OCI-LY1 (cell line): ENCODE measurements around the gene AIFM1.

ENCODE experiments used
- CTCF ChIP-seq: fragments of 200-600 bp; sonication (generic), shearing (Covaris generic); IDR thresholded peaks from 2 replicates; pipeline ENCODE4 v1.5.1; 2017; ENCODE audit warnings: mild to moderate bottlenecking, antibody characterized with exemption, low read length, moderate library complexity, mixed read lengths
- EZH2 ChIP-seq: fragments of 200-600 bp; sonication (generic), shearing (Covaris generic); IDR thresholded peaks from 2 replicates; pipeline ENCODE4 v1.8.0; 2017; ENCODE audit warnings: borderline replicate concordance, mixed run types, mild to moderate bottlenecking, antibody characterized with exemption, low read length, moderate library complexity, mixed read lengths

GRCh38 chrX:130213376-130213775, 47.7 kb upstream of the AIFM1 start:
- no peak for TF ChIP-seq CTCF
- TF ChIP-seq EZH2: no peak
